Endothelial cell (in vitro differentiated cells): ENCODE results near the gene CLDN10. TPM values are rescaled to one million over a fixed set of nuclear protein-coding genes. Genes with fewer than 3 reads are reported as not detected.

Source experiments
- DNase-seq: peaks from one replicate; pipeline ENCODE4 v3.0.0; 2021; ENCODE audit warnings: low spot score
- H3K27ac Mint-ChIP-seq: one replicate; pipeline ENCODE4 v1.8.0; 2021; ENCODE audit warnings: mixed read lengths, inconsistent platforms; ENCODE audit not compliant: unreplicated experiment
- H3K27me3 Mint-ChIP-seq: one replicate; pipeline ENCODE4 v1.8.0; 2021; ENCODE audit warnings: mild to moderate bottlenecking, moderate library complexity, mixed read lengths, inconsistent platforms; ENCODE audit not compliant: unreplicated experiment
- H3K36me3 Mint-ChIP-seq: one replicate; pipeline ENCODE4 v1.8.0; 2021; ENCODE audit warnings: mild to moderate bottlenecking, low read depth, mixed read lengths, inconsistent platforms; ENCODE audit not compliant: unreplicated experiment
- H3K4me1 Mint-ChIP-seq: one replicate; pipeline ENCODE4 v1.8.0; 2021; ENCODE audit warnings: mild to moderate bottlenecking, mixed read lengths, inconsistent platforms; ENCODE audit not compliant: unreplicated experiment
- H3K4me3 Mint-ChIP-seq: one replicate; pipeline ENCODE4 v1.8.0; 2021; ENCODE audit warnings: mild to moderate bottlenecking, mixed read lengths, inconsistent platforms; ENCODE audit not compliant: unreplicated experiment
- H3K9me3 Mint-ChIP-seq: one replicate; pipeline ENCODE4 v1.8.0; 2021; ENCODE audit warnings: mixed read lengths, inconsistent platforms; ENCODE audit not compliant: unreplicated experiment
- total RNA-seq: library from RNA; stranded (reverse); fragmentation: NEBNext Ultra II Directional; extraction: Animal tissue kit (Norgen Biotek cat#: 25700); gene quantifications from one replicate; pipeline ENCODE4 v1.2.1, GENCODE V29; 2021; ENCODE audit not compliant: unreplicated experiment
- TF ChIP-seq, protein P1 (sequence below): fragments of 200-600 bp; sonication (generic); IDR thresholded peaks from one replicate; pipeline ENCODE4 v1.5.0; 2021; ENCODE audit warnings: antibody characterized with exemption; ENCODE audit not compliant: unreplicated experiment

CLDN10 gene
- total RNA-seq, 1 donor from 2014 or later, result 1.6 TPM

DNA sequence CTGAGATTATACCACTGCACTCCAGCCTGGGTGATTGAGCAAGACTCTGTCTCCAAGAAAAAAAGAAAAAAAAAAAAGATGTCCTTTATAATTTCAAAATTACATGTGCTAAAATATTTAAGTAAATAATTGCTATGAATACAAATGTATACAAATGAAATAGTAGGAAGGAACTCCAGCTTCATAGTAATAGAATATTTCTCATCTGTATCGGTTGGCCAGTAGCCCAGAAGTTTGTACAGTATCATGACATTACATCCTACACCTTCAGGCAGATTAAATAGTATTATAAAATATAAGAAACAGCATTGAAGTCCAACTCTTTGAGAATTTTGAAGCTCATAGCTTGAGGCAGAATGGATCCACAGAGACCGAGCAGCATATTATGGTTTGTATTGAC lies 36.5 kb upstream of the CLDN10 start:
- no peak for DNase-seq
- Mint-ChIP-seq H3K27ac (no peak overlapping the region), H3K4me3 (no peak overlapping the region), H3K27me3 (no peaks in the 10 kb centered on the region), H3K36me3 (no peaks in the 10 kb centered on the region), H3K9me3 (no peaks in the 10 kb centered on the region), H3K4me1 (no peaks in the 10 kb centered on the region)
- TF ChIP-seq, protein P1, sequence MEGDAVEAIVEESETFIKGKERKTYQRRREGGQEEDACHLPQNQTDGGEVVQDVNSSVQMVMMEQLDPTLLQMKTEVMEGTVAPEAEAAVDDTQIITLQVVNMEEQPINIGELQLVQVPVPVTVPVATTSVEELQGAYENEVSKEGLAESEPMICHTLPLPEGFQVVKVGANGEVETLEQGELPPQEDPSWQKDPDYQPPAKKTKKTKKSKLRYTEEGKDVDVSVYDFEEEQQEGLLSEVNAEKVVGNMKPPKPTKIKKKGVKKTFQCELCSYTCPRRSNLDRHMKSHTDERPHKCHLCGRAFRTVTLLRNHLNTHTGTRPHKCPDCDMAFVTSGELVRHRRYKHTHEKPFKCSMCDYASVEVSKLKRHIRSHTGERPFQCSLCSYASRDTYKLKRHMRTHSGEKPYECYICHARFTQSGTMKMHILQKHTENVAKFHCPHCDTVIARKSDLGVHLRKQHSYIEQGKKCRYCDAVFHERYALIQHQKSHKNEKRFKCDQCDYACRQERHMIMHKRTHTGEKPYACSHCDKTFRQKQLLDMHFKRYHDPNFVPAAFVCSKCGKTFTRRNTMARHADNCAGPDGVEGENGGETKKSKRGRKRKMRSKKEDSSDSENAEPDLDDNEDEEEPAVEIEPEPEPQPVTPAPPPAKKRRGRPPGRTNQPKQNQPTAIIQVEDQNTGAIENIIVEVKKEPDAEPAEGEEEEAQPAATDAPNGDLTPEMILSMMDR, result no peak

DNA sequence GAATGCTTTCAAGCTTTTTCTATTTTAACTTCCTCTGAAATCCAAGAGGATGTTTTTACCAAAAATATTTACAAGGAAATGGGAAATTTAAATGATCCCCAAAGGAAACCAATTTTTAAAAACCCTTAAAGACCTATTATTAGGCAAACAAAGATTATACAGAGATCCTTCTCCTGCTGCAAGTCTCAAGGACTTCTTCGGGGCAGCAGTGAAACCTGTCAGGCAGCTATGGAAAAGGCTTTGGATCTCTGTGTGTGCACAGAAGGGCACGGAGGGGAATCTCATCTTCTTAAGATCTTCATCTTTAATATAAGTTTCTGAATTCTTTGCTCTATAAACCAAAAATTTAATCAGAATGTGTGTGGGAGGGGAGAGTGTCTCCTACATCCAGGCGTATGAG lies 36.0 kb upstream of the CLDN10 start:
- Mint-ChIP-seq H3K4me1 (no peaks in the 10 kb centered on the region), H3K36me3 (no peaks in the 10 kb centered on the region), H3K27me3 (no peaks in the 10 kb centered on the region), H3K27ac (no peak overlapping the region), H3K4me3 (no peak overlapping the region), H3K9me3 (no peaks in the 10 kb centered on the region)
- DNase-seq, result no peak
- TF ChIP-seq, protein P1, result no peak

DNA sequence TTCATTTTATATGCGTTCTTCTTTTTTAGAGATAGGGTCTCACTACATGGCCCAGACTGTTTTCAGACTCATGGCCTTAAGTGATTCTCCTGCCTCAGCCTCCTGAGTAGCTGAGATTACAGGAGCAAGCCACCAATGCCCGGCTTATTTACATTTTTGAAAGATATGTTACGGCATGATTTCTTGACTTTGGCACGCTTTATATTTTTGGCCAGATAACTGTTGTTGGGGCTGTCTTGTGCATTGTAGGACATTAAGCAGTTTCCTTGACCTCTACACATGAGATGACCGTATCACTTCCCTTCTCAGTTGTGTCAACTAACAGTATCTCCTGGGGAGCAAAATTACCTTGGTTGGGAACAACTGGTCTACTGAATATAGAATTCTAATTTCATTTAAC lies 28.9 kb upstream of the CLDN10 start:
- H3K9me3 Mint-ChIP-seq, result no peaks in the 10 kb centered on the region
- H3K4me3 Mint-ChIP-seq, result no peak overlapping the region
- H3K36me3 Mint-ChIP-seq, result no peaks in the 10 kb centered on the region
- no peak for DNase-seq
- H3K4me1 Mint-ChIP-seq, result no peaks in the 10 kb centered on the region
- H3K27me3 Mint-ChIP-seq, result no peaks in the 10 kb centered on the region
- TF ChIP-seq, protein P1, result no peak
- H3K27ac Mint-ChIP-seq, result no peak overlapping the region

DNA sequence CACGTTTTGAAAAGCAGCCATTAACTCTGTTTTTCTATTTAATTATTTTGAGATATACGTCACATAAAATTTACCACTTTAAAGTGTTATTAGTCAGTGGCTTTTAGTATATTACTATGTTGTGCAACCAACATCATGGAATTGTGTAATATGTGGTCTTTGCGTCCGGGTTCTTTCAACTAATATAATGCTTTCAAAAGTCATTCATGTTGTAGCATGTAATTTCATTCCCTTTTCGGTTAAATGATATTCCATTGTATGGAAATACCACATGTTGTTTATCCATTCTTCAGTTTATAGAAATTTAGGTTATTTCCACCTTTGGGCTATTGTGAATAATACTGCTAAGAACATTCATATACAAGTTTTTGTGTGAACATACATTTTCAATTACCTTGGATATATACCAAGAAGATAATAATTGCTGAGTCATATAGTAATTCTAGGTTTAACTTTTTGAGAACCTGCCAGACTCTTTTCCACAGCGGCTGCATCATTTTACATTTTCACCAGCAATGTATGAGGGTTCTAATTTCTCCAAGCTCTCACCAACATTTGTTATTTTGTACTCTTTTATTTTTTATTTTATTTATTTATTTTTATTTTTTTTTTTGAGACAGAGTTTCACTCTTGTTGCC lies 28.1 kb upstream of the CLDN10 start:
- Mint-ChIP-seq H3K4me3 (no peak overlapping the region), H3K9me3 (no peaks in the 10 kb centered on the region), H3K36me3 (no peaks in the 10 kb centered on the region), H3K27ac (no peak overlapping the region), H3K4me1 (no peaks in the 10 kb centered on the region), H3K27me3 (no peaks in the 10 kb centered on the region)
- no peak for DNase-seq
- TF ChIP-seq, protein P1, result no peak

DNA sequence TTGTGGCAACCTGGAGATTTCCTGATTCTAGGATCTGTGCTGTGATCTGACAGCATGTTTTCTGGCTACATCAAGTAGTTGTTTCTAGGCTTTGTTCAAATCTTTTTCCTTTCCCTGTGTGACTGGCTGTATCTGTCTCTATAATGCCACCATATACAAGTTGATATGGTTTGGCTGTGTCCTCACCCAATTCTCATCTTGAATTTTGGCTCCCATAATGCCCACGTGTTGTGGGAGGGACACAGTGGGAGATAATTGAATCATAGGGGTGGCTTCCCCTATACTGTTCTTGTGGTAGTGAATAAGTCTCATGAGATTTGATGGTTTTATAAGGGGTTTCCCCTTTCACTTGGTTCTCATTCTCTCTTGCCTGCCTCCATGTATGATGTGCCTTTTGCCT lies 24.6 kb upstream of the CLDN10 start:
- TF ChIP-seq, protein P1, result no peak
- Mint-ChIP-seq H3K4me1 (no peaks in the 10 kb centered on the region), H3K9me3 (no peaks in the 10 kb centered on the region), H3K27me3 (no peaks in the 10 kb centered on the region), H3K27ac (no peak overlapping the region), H3K36me3 (no peaks in the 10 kb centered on the region), H3K4me3 (no peak overlapping the region)
- no peak for DNase-seq
